ENCODE measurements around the gene GCAT.

Gene GCAT

DNA sequence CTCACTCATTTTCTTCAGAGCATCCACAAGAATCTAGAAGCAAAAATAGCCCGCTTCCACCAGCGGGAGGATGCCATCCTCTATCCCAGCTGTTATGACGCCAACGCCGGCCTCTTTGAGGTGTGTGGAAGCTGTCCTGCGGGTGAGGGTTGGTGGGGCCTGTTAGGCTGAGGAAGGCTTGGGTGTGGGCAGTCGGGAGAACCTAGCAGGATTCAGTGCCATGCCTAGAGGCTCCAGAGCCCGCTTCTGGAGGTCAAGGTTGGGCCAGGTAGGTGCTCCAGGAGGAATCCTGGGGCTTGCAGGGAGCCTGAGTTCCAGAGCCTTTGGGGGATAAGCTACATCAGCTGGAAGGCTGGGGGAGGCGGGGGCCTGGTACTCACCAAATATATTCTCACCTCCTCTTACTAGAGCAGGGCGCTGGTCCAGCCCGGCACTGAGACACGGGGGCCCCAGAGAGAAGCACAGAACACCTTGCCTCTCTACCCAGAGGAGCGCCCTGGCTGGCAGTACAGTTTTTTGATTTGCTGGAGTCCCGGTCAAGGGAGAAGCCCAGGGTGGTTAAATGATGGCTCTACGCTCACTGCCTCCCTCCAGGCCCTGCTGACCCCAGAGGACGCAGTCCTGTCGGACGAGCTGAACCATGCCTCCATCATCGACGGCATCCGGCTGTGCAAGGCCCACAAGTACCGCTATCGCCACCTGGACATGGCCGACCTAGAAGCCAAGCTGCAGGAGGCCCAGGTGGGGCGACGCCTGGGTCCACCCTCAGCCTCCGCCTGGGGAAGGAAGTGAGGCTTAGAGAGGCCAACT is 5.3 kb downstream of the GCAT start:
- DNase-seq = no peak

DNA sequence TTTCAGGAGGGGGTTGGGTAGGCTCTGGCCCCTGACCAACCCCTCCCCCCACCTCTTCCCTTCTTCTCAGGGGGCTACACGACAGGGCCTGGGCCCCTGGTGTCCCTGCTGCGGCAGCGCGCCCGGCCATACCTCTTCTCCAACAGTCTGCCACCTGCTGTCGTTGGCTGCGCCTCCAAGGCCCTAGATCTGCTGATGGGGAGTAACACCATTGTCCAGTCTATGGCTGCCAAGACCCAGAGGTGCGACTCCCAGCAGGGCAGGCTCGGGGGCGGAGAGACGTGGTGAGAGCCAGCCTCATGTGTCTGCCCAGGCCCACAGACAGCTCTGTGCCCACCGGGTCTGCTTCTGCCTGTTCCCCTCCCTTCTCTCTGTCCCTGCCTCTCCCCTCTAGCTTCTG is 7.9 kb downstream of the GCAT start:
- DNase-seq = no peak

DNA sequence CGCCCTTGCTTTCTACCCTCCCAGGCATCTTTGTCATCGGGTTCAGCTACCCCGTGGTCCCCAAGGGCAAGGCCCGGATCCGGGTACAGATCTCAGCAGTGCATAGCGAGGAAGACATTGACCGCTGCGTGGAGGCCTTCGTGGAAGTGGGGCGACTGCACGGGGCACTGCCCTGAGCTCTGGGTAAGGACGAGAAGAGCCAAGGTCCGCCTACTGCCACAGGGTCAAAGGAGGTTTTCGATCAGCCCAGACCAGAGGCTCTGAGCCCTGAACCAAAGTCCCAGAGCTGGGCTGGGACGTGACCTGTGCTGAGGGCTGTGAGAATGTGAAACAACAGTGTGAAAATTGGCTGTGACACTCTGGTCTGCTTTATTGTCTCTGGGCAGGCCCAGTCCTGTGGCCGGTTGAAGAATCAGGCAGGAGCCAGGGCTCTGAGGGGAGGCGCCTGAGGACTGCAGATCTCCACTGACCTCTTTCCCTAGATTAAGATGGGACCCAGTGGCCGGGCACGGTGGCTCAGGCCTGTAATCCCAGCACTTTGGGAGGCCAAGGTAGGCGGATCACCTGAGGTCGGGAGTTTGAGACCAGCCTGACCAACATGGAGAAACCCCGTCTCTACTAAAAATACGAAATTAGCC is 8.9 kb downstream of the GCAT start:
- DNase-seq = no peak

DNA sequence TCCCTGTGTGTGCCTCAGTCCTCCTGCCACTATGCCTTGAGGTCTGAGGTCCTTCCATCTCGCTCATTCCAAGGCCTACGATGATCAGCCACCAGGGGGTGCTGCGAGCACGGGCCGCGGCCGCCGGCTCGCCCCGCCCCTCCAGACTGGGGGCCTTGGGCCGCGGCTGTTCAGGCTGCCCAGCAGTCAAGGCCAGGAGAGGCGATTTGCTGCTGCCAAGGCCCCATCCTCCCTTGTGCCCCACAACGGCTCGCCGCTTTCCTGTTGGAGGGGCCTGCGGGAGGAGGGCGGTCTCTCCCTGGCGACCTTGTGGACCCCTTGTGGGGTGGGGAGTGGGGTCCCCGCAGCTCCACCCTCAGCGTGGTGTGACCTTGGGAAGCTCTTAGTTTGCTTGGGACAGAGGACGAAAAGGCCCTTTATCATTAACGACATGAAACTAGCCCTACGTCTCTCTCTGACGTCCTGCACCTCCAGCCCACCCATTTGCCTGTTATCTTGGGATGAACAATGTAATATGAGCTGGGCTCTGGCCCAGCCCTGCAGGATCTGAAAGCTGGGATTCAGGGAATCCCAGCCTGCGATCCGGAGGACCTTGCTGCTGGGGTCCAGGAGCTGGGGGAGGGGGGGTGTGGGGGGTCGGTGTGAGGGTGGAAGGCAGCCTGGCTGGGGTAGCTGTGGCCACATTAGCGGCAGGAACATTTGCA is 10.1 kb downstream of the GCAT start:
- DNase-seq = no peak

DNA sequence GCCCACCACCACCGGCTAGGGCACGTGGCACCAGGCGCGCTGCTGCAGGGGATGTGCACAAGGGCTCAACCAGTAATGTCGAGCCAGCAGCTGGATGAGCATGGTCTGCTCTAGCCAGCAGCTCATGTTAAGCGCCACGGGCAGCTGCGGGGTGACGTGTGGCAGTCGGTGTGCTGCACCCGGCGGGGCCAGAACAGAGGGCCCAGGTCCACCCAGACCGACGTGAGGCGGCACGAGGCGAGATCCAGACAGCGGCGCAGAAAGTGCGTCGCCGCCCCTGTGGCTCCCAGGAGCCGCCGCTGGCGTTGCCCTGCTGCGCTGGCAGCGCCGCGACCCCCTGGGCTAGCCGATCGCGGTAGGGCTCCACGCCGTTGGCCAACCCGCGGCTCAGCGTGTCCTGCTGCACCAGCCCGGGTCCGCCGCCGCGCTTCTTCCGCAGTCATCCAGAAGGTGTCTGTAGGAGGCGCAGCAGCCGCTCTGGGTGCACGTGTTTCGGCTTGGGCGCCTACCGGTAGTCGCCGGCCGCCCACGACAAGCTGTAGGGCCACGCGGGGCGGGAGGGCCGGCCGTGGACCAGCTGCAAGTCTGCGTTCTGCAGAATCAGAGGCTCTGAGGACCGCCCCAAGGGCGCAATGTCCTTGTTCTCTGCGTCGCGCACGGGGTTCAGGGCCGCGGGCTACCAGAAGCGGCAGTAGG is 10.8 kb downstream of the GCAT start:
- no peak for DNase-seq

DNA sequence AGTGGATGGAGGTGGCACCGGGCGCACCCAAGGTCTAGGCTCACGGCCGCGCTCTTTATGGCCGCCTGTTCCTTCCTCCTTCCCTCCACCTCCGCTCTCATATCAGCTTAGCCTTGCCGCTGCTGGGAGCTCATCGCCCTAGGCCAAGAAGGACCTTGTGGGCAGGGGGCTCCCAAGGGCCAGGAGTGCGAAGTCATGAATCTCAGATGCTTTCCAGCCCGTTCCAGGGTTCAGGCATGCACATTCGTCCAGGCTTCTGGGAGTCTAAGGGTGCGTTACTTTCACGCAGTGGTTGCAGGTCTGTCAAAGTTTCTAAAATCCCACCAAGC is 11.3 kb downstream of the GCAT start:
- DNase-seq = no peak

DNA sequence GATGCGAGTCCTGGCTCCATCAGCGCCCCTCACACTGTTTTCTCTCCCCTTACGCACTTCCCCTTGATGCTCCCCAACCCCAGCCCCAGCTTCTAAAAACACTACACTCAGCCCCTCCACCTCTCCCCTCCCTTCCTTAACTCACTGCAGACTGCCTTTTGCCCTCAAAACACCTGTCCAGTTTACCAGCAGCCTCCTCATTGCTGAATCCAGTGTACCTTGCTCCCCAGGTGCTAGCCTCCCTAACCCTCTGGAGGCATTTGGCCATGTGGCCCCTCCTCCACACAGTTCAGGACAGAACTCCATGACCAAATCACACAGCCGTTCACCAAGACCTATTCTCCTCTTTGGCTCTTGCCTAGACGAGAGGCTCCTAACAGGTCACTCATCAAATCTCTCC is 12.6 kb downstream of the GCAT start:
- DNase-seq = no peak

DNA sequence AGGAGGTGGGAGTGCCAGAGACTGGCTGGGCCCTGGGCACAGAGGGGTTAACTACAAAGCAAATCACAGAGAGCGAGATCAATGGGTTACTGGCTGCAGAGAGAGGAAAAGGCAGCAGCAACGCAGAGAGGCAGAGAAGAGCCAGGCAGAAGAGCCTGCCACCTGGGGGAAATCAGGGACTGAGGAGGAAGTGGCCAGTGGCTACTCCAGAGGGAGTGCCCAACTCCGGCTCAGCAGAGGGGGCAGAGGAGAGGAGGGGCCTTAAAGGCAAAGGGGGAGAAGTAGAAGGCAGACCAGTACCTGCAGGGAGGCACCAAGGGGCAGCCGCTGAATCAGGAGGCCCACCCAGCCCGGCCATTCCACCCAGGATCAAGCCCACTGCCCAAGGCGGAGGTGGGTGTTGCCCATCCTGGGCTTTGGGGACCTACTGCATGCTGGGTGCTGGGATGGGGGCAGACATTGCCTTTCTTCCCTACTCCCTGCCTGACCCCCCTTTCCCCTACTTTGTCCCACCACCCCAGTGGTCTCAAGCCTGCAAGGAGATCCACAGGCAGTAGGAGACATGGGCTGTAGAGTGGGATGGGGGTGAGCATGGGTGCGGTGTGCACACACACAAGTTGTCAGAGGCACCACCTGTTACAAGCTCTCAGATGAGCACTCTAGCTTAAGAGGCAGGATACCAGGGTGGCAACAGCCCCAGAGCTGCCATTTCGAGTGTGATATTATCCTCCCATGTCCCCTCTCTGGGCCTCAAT is 14.5 kb downstream of the GCAT start:
- DNase-seq = no peak

DNA sequence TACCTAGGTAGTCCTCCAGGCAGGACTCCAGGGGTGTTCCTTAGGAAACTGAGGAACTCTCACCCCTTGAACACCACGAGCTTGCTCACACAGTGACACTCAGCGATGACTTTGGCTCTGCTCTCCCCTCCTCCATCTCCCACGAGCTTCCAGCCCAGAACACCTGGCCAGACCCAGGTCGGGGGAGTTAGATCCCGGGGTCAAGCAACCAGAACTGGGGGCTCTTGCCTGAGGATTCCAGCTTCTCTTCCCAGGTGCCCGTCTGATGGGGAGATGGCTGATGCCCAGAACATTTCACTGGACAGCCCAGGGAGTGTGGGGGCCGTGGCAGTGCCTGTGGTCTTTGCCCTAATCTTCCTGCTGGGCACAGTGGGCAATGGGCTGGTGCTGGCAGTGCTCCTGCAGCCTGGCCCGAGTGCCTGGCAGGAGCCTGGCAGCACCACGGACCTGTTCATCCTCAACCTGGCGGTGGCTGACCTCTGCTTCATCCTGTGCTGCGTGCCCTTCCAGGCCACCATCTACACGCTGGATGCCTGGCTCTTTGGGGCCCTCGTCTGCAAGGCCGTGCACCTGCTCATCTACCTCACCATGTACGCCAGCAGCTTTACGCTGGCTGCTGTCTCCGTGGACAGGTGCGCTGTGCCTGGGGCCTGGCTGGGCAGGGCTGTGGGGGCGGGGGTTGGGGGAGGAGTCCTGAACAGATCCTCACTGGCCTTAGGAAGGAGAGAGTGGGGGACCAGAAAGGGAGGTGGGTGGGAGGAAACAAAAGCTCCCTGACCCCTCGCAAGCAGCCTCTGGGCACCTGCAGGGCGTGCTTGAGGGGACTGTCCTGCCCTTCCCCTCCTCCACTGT is 15.6 kb downstream of the GCAT start, which contains the start of gene GALR3:
GALR3 (plus strand) TSS at position 249 of the 852 bp plus-strand sequence; CDS start at position 274, 25 bp downstream.
- no peak for DNase-seq

DNA sequence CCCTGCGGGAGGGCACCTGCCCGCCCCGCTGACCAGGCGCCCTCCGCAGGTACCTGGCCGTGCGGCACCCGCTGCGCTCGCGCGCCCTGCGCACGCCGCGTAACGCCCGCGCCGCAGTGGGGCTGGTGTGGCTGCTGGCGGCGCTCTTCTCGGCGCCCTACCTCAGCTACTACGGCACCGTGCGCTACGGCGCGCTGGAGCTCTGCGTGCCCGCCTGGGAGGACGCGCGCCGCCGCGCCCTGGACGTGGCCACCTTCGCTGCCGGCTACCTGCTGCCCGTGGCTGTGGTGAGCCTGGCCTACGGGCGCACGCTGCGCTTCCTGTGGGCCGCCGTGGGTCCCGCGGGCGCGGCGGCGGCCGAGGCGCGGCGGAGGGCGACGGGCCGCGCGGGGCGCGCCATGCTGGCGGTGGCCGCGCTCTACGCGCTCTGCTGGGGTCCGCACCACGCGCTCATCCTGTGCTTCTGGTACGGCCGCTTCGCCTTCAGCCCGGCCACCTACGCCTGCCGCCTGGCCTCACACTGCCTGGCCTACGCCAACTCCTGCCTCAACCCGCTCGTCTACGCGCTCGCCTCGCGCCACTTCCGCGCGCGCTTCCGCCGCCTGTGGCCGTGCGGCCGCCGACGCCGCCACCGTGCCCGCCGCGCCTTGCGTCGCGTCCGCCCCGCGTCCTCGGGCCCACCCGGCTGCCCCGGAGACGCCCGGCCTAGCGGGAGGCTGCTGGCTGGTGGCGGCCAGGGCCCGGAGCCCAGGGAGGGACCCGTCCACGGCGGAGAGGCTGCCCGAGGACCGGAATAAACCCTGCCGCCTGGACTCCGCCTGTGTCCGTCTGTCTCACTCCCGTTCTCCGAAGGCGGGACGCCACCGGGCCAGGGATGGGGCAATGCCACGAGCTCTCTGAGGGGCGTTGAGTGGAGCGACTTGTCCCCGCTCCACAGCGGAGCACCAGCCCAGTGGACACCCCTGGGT is 17.2 kb downstream of the GCAT start:
- no peak for DNase-seq

DNA sequence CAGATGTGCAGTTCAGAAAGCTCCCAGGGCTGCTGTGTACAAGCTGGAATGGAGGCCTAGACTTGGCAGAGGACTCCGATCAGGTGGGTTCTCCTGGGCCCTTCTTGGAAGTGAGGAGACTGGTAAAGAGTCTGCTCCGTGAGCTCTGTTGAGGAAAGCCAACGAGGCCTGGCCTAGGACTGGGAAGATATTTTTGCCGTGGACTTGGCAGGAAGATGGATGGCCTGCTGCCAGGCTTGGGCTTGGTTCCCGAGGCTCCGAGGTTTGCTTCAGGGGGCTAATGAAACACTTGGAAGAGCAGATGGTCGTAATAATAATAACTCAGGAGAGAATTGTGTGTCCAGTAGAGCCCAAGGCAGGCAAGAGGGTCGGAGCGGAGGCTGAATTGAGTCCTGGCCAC is 19.3 kb downstream of the GCAT start:
- no peak for DNase-seq

DNA sequence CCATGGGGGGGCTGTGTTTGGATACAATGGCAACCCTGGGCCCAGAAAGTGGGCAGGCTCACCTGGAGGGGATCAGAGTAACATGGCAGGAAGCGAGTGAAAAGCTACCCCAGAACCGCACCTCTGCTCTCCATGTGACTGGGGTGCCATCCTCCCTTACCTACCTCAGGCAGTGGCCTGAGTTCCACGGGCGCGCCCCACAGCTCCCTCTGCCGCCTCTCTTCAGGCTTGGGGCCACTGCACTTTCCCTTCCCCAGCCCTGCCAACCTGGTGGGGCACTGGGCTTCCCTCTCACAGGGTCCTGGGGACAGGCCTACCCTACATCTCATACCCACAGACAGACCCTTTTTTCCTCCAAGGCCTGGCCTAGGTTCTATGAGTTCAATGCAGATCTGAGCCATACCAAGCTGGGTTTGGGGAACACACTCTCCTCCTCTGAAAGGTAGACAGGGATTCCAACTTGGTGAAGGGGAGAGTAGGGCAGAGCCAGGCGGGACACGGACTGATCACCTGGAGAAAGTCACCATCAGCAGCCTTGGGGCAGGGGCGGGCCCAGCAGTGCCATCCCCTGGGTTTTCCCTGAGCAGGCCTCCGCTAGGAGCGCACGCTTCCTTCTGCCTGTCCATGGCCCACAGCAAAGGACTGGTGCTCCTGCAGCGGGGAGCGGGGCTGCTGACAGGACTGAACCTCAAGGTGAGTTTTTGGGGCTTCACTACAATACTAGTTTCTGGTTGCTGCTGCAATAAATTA is 22.5 kb downstream of the GCAT start:
- no peak for DNase-seq

DNA sequence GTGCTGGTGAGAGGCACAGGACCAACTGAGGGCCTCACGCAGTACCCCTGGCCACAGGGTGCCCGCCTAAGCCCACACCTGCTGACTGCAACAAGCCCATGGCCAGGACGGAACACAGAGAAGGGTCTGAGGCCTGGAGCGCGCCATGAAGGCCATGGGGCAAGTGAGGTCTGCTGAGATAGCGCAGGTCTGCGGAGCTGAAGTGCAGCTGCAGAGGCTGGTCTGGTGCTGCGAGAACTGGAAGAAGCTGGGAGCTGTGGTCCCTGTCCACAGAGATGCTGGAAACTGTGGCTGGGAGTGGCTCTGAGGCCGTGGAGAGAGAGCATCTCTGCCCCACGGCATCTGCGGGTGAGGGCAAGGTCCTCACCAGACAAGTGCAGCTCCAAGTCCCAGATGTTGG is 23.7 kb downstream of the GCAT start:
- no peak for DNase-seq

DNA sequence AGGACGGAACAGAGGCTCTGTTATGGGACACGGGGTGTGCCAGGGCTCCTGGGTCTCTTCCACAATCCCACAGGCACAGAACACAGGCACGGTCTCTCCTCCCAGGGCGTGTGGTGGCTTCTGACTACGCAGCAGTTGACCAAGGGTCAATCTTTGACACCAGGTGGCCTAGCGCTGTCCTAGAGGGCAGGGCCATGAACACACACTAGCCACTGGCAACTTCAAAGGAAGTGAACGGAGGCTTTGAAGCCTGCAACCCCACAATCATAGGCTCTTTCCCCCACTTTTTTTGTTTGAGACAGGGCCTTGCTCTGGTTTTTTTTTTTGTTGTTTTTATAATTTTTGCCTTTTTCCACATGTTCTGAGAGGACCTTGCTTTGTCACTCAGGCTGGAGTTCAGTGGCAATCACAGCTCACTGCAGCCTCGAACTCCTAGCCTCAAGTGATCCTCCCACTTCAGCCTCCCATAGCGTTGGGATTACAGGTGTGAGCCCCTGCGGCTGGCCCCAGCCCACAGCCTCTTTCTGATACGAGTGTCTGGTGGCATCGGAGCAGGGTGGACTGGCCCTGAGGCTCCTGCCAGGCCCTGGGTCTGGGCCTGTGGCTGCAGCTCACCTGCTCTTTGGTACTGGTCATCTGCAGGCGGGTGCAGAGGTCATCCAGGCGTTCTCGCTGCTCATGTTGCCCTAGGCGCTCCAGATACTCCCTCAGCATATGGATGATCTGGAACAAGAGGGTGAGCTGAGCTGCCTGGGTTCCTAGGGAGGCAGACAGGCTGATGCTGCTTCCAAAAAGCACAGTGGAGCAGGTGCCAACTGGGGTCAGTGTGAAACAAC is 24.5 kb downstream of the GCAT start:
- DNase-seq = no peak

DNA sequence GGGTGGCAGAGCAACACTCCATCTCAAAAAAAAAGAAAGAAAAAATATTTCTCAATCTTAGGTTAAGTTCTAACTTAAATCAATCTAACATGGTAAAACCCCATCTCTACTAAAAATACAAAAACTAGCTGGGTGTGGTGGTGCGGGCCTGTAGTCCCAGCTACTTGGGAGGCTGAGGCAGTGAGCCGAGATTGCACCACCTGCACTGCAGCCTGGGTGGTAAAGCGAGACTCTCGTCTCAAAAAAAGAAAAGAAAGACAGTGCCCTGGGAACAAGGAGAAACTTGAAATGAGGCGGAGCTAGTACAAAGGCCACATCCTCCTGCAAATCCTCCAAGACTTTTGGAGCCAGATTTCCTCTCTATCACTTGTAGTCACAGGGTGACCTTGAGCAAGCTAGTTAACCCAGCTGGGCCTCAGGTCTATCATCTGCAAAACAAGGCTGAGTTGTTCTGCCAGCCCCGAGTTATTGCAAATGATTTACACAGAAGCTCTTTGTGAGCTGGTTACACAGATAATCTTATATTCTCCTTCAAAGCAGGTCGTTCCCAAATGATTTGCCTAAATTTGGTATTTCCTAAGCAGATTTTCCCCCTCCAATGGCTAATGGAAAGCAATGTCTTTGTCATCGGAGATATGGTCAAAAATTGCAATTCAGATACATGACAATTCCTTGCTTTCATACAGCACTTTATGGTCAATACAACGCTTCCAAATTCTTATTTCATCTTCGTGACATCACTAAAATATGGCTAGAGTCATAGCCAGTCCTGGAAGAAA is 34.5 kb downstream of the GCAT start:
- DNase-seq = no peak

DNA sequence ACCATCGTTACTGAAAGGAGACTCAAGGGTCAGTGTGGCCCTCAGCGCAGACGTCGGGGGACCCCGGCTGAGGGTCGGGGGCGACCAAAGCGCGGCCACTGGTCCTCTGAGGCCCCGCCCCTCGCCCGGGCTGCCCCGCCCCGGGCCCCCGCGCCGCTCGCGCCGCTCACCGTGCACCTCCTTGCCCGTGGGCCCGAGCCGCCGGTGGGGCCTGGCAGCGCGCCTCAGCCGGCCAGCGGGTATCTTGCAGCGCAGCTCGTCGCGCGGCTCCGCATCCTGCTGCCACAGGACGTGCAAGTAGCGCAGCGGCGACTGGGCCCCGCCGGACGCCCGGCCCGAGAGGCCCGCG is 36.0 kb downstream of the GCAT start:
- no peak for DNase-seq

DNA sequence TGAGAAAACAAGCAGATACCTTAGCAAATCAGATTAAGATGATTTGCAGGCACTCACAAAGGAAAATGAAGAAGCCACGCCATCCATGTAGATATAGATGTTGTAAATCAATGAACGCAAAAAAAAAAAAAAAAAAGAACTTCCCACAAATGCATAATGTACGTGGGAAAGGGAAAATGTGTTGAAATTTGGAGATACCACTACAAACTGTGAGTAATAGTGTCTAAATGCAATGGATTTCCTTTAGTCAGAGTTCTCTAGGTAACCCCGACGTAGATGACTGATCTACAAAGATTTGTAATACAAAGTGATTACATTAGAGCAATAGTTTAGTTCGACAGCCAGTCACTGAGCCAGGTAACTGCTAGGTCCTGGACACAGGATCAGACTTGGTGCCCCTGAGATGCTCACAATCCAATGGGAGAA is 37.2 kb downstream of the GCAT start:
- no peak for DNase-seq

DNA sequence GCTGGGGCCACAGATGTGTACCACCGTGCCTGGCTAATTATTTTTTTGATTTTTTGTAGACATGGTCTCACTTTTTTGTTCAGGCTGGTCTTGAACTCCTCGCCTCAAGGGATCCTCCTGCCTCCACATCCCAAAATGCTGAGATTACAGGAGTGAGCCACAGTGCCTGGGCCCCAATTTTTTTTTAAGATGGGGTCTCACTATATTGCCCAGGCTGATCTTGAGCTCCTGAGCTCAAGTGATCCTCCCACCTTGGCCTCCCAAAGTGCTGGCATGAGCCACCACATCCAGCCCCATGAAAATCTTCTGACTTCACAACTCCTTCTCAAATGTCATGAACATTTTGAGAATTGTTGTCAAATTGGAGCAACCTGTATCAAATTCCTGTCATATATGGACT is 38.7 kb downstream of the GCAT start:
- no peak for DNase-seq
